Naive thymus-derived CD8-positive, alpha-beta T cell (primary cell): ENCODE measurements around the gene RAB7A. TPM values are rescaled to one million over a fixed set of nuclear protein-coding genes. Genes with fewer than 3 reads are reported as not detected.
"Not testable (repeated sequence)": the region's sequence is repeated elsewhere in the genome, so short reads cannot be mapped to it uniquely, and the experiment has no call there.

Source experiments
- ATAC-seq, 2 donors: fragments of 150-1000 bp; cut with Tn5 transposase in 1 of 2; sonication (Bioruptor Pico), chemical (Tn5 transposase) in 1 of 2; 1 replicate in 1 of 2; 2 replicates in 1 of 2; pipeline ENCODE4 v1.10.0; 2021; ENCODE audit warnings: mild to moderate bottlenecking in 2 of 2, moderate library complexity in 2 of 2
- POLR2A ChIA-PET: fragments of 350-600 bp; sonication (Branson Sonifier 250); formaldehyde crosslinking; loops from one replicate; lab custom pipeline; 2021; ENCODE audit warnings: antibody characterized with exemption; lab: Charles Lee
- DNase-seq, 10 donors: peaks; one replicate each; pipeline versions ENCODE4 v3.0.0 to v3.0.0-alpha.2; 2020 to 2022
- H3K27ac Mint-ChIP-seq, 10 donors: one replicate each; pipeline ENCODE4 v1.8.0; 2020 to 2022; ENCODE audit warnings: mild to moderate bottlenecking in 10 of 10, mixed read lengths in 10 of 10, moderate library complexity in 4 of 10, inconsistent platforms in 1 of 10
- H3K27me3 Mint-ChIP-seq, 5 donors: one replicate each; pipeline ENCODE4 v1.8.0; 2021 to 2022; ENCODE audit warnings: mixed read lengths in 5 of 5
- H3K36me3 Mint-ChIP-seq, 3 donors: one replicate each; pipeline ENCODE4 v1.8.0; 2020 to 2022; ENCODE audit warnings: mixed read lengths in 3 of 3, mild to moderate bottlenecking in 2 of 3, inconsistent platforms in 1 of 3
- H3K4me1 Mint-ChIP-seq, 4 donors: one replicate each; pipeline ENCODE4 v1.8.0; 2021 to 2022; ENCODE audit warnings: mixed read lengths in 4 of 4
- H3K4me3 Mint-ChIP-seq, 10 donors: one replicate each; pipeline ENCODE4 v1.8.0; 2020 to 2022; ENCODE audit warnings: mild to moderate bottlenecking in 10 of 10, mixed read lengths in 10 of 10, moderate library complexity in 6 of 10, inconsistent platforms in 1 of 10
- H3K9me3 Mint-ChIP-seq, 9 donors: one replicate each; pipeline ENCODE4 v1.8.0; 2020 to 2022; ENCODE audit warnings: mixed read lengths in 9 of 9, mild to moderate bottlenecking in 3 of 9, inconsistent platforms in 1 of 9, moderate library complexity in 1 of 9
- polyA plus RNA-seq, 3 donors: library from polyadenylated mRNA; unstranded; fragments of 300-500 nt; fragmentation: Illumina TruSeq; gene quantifications; one replicate each; pipeline ENCODE4 v1.2.3, GENCODE V29; 2021
- total RNA-seq, 8 experiments: library from RNA in 2 of 8; stranded (reverse) in 2 of 8; gene quantifications; one replicate each; pipeline ENCODE4 v1.2.3 and lab custom pipeline; 2021 to 2026

RAB7A gene
- total and polyA plus RNA-seq, 5 experiments from 2014 or later, result 140 to 200 (median 177) TPM

DNA sequence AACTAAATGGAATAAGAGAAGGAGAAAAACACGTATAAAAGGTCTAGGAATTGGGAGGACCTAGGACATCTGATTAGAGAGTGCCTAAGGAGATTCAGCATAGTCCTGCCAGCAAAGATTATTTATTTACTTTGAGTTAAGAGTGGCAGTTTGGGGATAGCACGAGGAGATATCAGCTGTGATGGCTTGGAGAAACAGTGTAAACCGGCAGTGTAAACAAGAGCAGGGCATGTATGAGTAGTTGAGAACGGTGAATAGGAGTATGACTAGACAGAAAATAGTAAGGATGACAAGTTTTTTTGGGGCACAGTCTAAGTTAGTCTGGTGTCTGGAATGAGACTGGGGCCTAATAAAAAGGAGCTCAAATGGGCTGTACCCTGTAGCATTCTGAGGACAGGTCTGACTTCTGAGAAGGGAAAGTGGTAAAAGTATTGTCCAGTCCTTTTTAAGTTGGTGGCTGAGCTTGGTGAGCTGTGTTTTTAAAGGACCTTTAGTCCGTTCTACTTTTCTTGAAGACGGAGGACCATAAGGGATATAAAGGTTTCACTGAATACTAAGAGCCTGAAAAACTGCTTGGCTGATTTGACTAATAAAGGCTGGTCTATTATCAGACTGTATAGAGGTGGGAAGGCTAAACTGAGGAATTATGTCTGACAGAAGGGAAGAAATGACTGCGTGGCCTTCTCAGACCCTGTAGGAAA, 104.1 kb downstream of the RAB7A start:
- POLR2A ChIA-PET, ATAC-seq, H3K4me3 Mint-ChIP-seq, DNase-seq, H3K4me1 Mint-ChIP-seq, H3K27ac Mint-ChIP-seq, H3K9me3 Mint-ChIP-seq, H3K27me3 Mint-ChIP-seq, H3K36me3 Mint-ChIP-seq: not testable (repeated sequence)

- H3K27ac Mint-ChIP-seq, H3K4me1 Mint-ChIP-seq, H3K27me3 Mint-ChIP-seq, ATAC-seq, H3K36me3 Mint-ChIP-seq, DNase-seq, H3K9me3 Mint-ChIP-seq, H3K4me3 Mint-ChIP-seq, POLR2A ChIA-PET: not testable (repeated sequence)
These were observed 104.8 kb downstream of the RAB7A start for GRCh38 chr3:128830762-128831161.

DNA sequence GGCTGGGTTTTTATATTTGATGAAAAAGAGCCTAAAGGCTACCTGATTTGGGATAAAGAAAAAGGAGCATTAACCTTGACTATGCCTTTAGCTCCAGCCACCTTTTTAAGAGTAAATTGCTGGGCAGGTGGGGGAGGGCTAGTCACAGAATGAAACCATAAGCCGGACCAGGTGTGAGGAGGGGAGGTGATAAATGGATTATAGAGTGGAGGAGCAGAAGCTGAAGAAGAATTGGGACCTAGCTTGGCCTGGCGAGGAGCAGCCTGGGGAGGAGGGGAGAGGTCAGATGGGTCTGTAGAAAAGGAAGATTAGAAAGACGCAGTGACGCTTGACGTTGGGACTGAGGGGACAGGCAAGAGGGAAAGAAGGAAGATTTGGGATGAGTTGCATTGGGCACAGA, 107.0 kb downstream of the RAB7A start:
- H3K36me3 Mint-ChIP-seq, POLR2A ChIA-PET, H3K27me3 Mint-ChIP-seq, H3K27ac Mint-ChIP-seq, H3K4me3 Mint-ChIP-seq, ATAC-seq, DNase-seq, H3K4me1 Mint-ChIP-seq, H3K9me3 Mint-ChIP-seq: not testable (repeated sequence)

GRCh38 chr3:128835096-128835495, 109.1 kb downstream of the RAB7A start:
- H3K9me3 Mint-ChIP-seq, result no peaks in the 10 kb centered on the region
- ATAC-seq, result no peak
- H3K4me3 Mint-ChIP-seq, result no peak overlapping the region
- H3K27ac Mint-ChIP-seq, result no peak overlapping the region
- H3K4me1 Mint-ChIP-seq, result no peaks in the 10 kb centered on the region
- H3K27me3 Mint-ChIP-seq, result no peaks in the 10 kb centered on the region
- no peaks in the 10 kb centered on the region for H3K36me3 Mint-ChIP-seq
- POLR2A ChIA-PET, result no interaction called here
- DNase-seq, result no peak

- ATAC-seq, result no peak
- no peak for DNase-seq
- Mint-ChIP-seq H3K4me3 (no peak overlapping the region), H3K27ac (peak overlapping the region in 1 of 10 donors; percentile 5), H3K27me3 (no peaks in the 10 kb centered on the region), H3K4me1 (peaks cover 8 to 20% (median 17%) of the 10 kb centered on the region in 4 donors), H3K9me3 (no peaks in the 10 kb centered on the region), H3K36me3 (no peaks in the 10 kb centered on the region)
- POLR2A ChIA-PET, result no interaction called here
These were observed 116.2 kb downstream of the RAB7A start for GRCh38 chr3:128841926-128842920.

DNA sequence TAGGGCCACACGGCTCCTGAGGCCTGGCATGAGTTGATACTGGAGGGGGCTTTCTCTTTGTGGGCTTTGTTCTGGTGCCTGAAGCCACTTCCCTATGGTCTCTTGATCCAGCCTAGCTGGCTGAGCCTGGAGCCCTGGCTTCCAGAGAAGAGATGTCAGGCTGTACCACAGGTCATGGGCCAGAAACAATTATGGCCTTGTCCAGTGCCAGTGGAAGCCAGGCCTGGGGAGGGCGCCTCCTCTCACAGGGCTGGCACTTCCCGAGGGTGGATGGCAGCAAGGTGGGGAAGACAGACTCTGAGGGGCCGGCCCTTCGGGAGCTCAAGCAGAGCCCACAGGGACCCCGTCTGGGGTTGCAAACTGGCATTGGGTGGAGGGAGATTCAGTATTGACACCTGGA, 118.5 kb downstream of the RAB7A start:
- H3K27me3 Mint-ChIP-seq, result no peaks in the 10 kb centered on the region
- POLR2A ChIA-PET, result interaction anchor here (2.7 kb wide), 1 partner anchor 164 kb away, joined by 11 read pairs; no protein-coding TSS in a partner anchor
- ATAC-seq (no peak), DNase-seq (no peak)
- peak overlapping the region in 4 of 10 donors; percentile 22 to 91 (median 32) for H3K4me3 Mint-ChIP-seq
- peaks cover 8 to 20% (median 18%) of the 10 kb centered on the region in 4 donors for H3K4me1 Mint-ChIP-seq
- H3K27ac Mint-ChIP-seq, result peak overlapping the region in 5 of 10 donors; percentile 40 to 89 (median 62)
- no peaks in the 10 kb centered on the region for H3K36me3 Mint-ChIP-seq
- H3K9me3 Mint-ChIP-seq, result no peaks in the 10 kb centered on the region

DNA sequence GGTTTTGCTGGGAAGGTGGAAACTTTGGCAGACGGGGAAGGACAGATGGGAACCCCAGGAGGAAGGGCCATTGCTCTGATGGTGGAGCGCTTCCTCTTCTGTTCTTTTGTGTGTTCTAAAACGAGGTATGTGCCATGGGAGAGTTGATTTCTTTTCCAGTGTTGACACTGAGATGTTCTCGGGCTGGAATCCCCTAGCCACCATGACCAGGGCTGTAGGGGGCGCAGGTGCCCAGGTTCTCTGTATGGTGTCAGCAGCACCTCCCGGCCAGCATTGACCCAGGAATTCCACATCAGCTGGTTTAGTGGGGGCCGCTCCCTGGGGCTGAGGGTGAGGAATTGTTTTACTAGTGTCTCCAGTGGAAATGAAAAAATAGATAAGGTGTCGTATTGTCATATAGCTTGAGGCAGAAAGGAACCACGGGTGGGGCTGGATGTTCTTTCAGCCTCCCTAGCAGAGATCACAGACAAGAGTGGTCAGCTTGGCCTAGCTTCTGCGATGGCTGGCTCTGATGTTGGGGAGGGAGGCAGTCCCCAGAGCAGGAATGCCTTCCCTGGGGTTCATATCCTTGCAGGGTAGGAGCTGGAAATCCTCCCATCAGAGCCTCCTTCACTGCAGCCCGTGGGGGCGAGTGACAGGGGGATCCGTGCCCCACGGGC, 119.3 kb downstream of the RAB7A start:
- Mint-ChIP-seq H3K4me1 (peaks cover 8 to 20% (median 18%) of the 10 kb centered on the region in 4 donors), H3K27me3 (no peaks in the 10 kb centered on the region), H3K9me3 (no peaks in the 10 kb centered on the region), H3K4me3 (peak overlapping the region; percentile 51 to 91 (median 84)), H3K27ac (peak overlapping the region; percentile 40 to 89 (median 76)), H3K36me3 (no peaks in the 10 kb centered on the region)
- POLR2A ChIA-PET, result interaction anchor here (0.9 to 2.7 kb wide), 7 partner anchors 26 to 164 kb away, joined by 3 to 11 read pairs (median 3); no protein-coding TSS in a partner anchor
- DNase-seq (no peak), ATAC-seq (no peak)

DNA sequence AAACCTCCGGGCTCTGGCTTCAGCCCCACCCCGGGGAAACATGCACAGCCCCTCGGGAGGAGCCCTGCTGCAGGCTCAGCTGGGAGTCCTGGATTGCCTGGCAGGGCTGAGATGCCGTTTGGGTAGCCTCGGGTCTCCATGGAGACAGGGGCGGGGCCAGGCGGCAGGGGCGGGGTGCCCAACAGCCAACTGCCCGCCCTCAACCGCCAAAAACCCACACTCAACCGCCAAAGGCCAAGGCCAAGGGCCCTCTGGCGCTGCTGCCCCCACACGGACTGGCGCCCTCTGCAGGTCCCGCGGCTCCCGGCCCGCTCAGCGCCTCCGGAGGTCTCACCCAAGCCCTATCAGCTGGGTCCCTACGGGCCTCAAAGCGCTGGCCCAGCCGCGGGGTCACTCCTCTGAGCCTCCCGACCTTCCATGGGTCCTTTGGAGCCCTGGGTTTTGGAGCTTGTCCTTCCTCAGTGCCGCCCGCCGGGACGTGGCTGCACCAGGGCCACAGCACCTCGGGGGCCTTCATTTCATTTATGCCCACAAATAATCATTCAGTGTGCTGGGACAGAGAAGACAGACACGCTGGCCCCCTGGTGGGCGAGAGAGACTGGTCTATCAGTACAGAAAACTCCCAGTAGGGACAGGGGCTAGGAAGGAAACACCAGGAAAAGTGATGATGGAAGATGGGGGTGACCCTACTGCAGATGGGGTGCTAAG, 119.9 kb downstream of the RAB7A start:
- H3K4me1 Mint-ChIP-seq, result peaks cover 8 to 20% (median 18%) of the 10 kb centered on the region in 4 donors
- POLR2A ChIA-PET, result interaction anchor here (0.9 to 2.7 kb wide), 7 partner anchors 26 to 165 kb away, joined by 3 to 11 read pairs (median 3); no protein-coding TSS in a partner anchor
- H3K27ac Mint-ChIP-seq, result peak overlapping the region; percentile 70 to 92 (median 85)
- no peaks in the 10 kb centered on the region for H3K27me3 Mint-ChIP-seq
- DNase-seq (peak; percentile 61 to 87 (median 73)), ATAC-seq (peak; percentile 83 to 86)
- no peaks in the 10 kb centered on the region for H3K36me3 Mint-ChIP-seq
- H3K9me3 Mint-ChIP-seq, result no peaks in the 10 kb centered on the region
- peak overlapping the region; percentile 68 to 92 (median 87) for H3K4me3 Mint-ChIP-seq

DNA sequence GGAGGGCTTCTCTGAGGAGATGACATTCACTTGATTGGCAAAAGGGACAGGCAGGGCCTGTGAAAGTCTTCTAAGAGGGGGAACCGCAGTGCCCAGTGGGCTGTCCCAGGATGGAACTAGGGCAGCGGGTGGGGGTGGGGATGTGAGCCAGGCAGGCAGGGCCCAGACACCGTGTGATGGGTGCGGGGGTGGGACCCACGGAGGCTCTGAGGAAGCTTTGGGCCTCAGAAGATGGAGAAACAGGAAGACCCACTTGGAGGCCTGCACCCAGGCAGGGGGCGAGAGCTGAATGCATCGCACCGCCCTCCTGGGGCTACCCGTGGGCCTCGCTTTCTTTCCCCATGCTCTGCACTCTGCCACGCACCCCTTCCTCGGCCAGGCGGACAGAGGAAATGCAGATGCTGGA, 120.5 kb downstream of the RAB7A start:
- no peaks in the 10 kb centered on the region for H3K9me3 Mint-ChIP-seq
- no peaks in the 10 kb centered on the region for H3K27me3 Mint-ChIP-seq
- ATAC-seq, result peak; percentile 21 to 41
- POLR2A ChIA-PET, result interaction anchor here (0.9 to 2.7 kb wide), 5 partner anchors 25 to 166 kb away, joined by 3 to 11 read pairs (median 3); no protein-coding TSS in a partner anchor
- H3K27ac Mint-ChIP-seq, result peak overlapping the region; percentile 66 to 92 (median 84)
- peaks cover 8 to 20% (median 18%) of the 10 kb centered on the region in 4 donors for H3K4me1 Mint-ChIP-seq
- no peak for DNase-seq
- no peaks in the 10 kb centered on the region for H3K36me3 Mint-ChIP-seq
- H3K4me3 Mint-ChIP-seq, result peak overlapping the region; percentile 68 to 92 (median 87)

- DNase-seq, result peak in 1 of 10 donors; percentile 24
- POLR2A ChIA-PET, result no interaction called here
- no peak for ATAC-seq
- Mint-ChIP-seq H3K36me3 (no peaks in the 10 kb centered on the region), H3K27me3 (no peaks in the 10 kb centered on the region), H3K4me3 (peak overlapping the region in 1 of 10 donors; percentile 24), H3K4me1 (peaks cover 8 to 20% (median 18%) of the 10 kb centered on the region in 4 donors), H3K27ac (peak overlapping the region in 2 of 10 donors; percentile 65 to 80), H3K9me3 (peaks cover 0 to 3% (median 0%) of the 10 kb centered on the region in 9 donors)
These were observed 121.8 kb downstream of the RAB7A start for GRCh38 chr3:128847666-128848370.

DNA sequence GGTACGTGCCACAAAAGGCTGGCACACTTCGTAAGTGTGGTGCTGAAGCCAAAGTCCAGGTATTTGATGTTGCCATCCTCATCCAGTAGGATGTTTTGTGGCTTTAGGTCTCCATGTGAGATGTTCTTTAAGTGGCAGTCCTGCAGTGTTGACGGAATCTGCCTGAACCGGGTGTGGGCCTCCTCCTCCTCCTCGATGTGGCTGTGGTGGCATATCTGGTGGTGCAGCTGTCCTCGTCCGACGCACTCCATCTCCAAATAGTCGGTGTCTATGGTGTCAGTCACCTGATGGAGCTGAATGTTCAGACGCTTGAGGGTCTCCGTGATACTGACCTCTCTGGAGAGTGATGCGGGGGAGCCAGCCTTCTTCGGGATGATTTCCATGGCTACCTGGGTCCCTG, 123.0 kb downstream of the RAB7A start:
- no peak for ATAC-seq
- peaks cover 0 to 4% (median 0%) of the 10 kb centered on the region in 9 donors for H3K9me3 Mint-ChIP-seq
- peak overlapping the region in 1 of 10 donors; percentile 33 for H3K27ac Mint-ChIP-seq
- no peak overlapping the region for H3K4me3 Mint-ChIP-seq
- H3K36me3 Mint-ChIP-seq, result no peaks in the 10 kb centered on the region
- DNase-seq, result peak in 1 of 10 donors; percentile 35
- H3K4me1 Mint-ChIP-seq, result peaks cover 8 to 20% (median 18%) of the 10 kb centered on the region in 4 donors
- POLR2A ChIA-PET, result no interaction called here
- no peaks in the 10 kb centered on the region for H3K27me3 Mint-ChIP-seq
